GM18519 (cell line): ENCODE results near the gene CD70.
A peak's percentile ranks its signal among the peaks of the same experiment; 100 is the strongest.
"Not testable (repeated sequence)": the region's sequence is repeated elsewhere in the genome, so short reads cannot be mapped to it uniquely, and the experiment has no call there.

ENCODE experiments used
- ATAC-seq: cut with Tn5 transposase; IDR thresholded peaks from one replicate; pipeline ENCODE4 v1.9.1; 2021; ENCODE audit warnings: mild to moderate bottlenecking, moderate library complexity; ENCODE audit not compliant: unreplicated experiment, low FRiP score

Gene CD70

DNA sequence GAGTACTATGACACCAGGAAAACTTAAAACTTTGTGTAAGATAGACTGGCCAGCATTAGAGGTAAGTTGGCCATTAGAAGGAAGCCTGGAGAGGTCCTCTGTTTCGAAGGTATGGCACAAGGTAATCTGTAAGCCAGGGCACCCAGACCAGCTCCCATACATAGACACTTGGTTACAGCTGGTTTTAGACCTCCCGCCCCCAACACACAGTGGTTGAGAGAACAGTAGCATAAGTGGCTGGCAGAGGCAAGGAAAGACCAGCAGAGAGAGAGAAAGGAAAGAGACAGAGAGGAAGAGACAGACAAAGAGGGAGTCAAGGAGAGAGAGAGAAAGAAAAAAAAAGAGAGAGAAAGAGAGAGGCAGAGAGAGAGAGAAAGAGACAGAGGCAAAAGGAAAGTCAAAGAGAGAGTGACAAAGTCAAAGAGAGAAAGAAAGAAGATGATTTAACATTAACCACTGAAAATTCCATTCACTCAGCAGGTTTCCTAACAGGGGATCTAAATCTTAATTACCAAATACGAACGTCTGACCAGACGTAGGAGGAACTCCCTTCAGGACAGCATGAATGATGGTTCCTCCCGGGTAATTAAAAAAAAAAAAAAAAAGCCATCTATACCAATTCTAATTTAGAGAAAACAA is 7.4 kb upstream of the CD70 start:
- ATAC-seq, result not testable (repeated sequence)

DNA sequence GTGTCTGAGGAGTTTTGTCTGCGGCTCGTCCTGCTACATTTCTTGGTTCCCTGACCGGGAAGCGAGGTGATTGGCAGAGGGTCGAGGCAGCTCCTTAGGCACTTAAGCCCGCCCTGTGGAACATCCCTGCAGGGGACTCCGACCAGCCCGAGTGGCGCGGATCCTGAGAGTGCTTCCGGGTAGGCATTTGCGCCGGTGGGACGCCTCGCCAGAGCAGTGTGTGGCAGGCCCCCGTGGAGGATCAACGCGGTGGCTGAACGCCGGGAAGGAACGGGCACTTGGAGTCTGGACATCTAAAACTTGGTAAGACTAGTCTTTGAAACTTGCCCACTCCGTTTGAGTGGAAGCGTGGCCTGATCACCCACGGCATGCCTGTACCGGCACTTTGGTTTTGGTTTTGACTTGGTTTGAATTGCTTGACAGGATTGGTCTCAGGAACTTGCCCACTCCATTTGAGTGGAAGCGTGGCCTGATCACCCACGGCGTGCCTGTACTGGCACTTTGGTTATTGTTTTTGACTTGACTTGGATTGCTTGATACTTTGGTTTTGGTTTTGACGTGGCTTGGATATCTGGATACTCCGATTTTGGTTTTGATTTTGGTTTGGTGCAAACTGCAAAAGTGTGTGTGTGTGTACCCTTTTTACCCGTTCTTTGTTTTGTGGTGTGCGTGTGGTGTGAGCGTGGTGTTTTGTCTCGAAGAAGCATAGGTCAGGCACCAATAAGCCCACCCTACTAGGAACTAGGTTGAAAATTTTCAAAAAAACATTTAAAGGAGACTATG is 6.7 kb upstream of the CD70 start:
- not testable (repeated sequence) for ATAC-seq

DNA sequence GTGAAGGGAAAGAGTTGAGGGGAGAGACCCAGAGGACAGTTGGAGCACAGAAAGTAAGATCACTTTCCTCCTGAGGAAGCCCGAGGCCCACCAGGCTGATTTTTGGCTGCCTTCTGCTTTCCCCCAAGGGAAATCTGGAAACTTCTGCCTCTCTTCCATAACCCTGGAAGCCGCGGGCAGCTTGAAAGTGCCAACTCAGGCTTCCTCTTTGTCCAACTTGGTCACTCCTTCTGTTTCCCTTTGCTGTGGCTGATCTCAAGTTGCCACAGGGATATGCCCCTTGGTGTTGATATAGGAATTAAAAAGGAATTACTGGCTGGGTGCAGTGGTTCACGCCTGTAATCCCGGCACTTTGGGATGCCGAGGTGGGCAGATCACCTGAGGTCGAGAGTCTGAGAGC is 5.7 kb upstream of the CD70 start:
- no peak for ATAC-seq

DNA sequence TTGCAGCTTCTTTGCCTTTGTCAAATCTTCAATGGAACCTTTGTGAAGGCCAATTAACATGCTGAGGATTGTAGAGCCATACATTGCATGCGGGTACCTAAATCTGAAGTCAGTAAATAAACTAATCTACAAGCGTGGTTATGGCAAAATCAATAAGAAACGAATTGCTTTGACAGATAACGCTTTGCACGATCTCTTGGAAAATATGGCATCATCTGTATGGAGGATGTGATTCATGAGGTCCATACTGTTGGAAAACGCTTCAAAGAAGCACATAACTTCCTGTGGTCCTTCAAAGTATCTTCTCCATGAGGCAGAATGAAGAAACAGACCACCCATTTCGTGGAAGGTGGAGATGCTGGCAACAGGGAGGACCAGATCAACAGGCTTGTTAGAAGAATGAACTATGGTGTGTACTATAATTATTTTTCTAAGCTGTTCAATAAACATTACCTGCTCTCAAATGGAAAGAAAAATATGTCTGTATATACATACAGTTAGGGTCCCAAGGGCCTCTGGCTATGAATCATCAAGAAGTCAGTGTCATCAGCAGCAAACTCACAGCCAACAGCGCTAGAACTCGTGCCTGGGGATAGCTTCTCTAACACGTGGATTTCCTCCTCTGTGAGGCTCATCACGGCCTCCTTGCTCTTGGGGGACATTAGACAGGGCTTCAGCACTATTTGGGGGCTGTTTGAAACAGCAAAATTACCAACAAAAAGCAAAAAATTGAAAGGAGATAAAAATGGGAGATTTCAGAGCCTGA is 2.9 kb upstream of the CD70 start:
- ATAC-seq, result no peak

DNA sequence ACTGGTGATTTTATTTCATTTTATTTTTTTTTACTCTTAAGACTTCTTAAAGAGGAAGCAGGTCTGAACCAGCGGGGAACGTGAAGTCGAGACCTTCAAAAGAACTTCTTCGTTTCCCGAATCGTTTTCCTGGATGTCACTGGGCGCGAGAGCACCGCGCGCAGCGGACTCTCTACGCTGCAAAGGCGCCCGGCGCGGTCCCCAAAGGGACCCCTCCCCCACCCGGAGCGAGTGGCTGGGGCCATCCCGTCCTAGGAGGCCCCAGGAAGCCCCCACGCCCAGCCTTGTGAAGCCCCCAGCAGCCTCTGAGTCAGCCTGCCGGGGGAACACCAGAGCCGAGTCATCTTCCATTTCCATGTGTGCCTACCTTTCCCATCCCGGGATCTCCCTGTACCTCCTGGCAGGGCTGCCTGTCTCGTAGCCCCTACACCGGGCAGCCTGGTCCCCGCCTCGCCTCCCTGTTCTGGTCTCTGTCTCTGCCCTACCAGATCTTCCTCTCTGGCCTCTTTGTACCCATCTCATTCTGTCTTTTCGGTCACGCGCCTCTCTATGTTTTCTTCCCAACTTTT is 608 bp downstream of the CD70 start:
- ATAC-seq, result no peak

DNA sequence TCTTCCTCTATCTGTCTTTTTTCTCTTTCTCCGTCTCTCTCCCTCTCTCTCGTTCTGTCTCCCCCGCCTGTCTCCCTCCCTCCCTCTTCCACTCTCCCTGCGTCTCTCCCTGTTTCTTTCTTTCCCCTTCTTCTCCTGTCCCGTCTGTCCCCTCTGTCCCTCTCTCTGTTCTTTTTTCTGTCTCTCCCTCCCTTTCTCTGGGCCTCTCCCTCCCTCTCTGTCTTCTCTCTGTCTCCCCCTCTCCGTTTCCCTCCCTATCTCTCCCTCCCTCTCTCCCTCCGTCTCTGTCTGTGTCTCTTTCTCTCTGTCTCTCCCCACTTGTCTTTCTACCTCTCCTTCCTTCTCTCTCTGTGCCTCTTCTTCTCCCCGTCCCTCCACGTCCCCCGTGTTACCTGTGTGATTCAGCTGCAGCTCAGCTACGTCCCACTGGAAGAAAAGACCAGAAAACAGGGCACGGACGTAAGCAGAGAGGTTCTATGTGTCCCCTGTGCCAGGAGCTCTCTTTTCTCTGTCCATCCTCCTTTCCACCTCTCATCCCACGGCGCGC is 1.2 kb downstream of the CD70 start:
- ATAC-seq, result no peak

DNA sequence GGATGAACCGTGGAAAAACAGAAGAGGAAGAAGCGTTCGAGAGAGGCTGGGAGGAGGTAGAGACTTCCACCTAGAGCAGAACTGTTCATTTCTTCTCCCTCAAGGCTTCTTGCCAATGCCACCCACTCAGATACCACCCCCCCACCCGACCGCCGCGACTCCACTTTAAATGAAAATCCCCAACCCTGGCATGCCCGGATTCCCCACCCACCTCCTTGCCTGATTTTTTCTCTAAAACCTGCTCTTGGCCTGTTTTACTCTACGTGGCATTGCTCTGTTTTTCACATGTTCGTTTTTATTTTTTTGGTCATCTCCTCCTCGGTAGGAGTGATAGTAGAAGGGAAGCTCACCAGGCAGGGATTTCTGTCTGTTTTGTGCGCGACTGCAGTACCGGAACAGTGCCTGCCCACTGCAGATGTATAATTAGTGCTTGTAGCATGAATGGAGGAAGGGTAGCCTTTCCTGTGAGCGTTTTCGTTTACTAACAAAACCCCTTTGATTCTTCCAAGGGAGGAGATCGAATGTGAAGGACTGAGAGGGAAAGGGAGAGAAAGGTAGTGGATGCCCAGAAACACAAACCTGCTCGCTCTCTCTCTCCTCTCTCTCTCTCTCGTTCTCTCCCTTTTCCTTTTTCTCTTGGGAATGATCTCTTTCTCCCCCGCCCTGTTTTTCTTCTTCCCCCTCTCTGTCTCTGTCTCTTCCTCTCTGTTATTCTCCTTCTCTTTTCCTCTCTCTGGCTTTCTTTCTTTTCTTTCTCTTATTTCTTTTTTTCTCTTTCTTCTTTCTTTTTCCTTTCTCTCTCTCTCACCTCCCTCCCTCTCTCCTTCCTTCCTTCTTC is 2.2 kb downstream of the CD70 start:
- no peak for ATAC-seq

DNA sequence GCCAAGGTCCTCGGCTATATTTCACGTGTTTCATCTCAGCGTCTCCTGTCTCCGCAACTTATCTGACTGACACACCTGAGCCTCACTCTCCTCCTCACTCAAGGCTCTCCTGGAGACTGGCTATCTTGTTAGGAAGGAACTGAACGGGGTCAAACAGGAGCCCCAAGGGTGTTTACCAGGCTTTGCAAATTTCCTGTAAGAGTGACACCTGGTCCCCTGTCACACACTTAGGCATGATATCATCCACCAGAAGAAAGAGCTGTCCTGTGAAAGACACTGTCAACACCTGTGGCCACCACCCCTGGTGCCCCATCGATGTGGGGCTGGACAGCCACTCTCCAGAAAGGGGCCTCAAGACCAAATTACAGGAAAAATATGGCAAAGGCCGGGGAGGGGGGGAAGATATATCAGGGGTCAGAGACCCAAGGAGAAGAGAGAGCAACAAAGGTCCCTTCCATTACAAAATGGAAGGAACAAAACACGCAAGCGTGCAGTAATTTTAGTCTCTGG is 2.9 kb downstream of the CD70 start:
- no peak for ATAC-seq

DNA sequence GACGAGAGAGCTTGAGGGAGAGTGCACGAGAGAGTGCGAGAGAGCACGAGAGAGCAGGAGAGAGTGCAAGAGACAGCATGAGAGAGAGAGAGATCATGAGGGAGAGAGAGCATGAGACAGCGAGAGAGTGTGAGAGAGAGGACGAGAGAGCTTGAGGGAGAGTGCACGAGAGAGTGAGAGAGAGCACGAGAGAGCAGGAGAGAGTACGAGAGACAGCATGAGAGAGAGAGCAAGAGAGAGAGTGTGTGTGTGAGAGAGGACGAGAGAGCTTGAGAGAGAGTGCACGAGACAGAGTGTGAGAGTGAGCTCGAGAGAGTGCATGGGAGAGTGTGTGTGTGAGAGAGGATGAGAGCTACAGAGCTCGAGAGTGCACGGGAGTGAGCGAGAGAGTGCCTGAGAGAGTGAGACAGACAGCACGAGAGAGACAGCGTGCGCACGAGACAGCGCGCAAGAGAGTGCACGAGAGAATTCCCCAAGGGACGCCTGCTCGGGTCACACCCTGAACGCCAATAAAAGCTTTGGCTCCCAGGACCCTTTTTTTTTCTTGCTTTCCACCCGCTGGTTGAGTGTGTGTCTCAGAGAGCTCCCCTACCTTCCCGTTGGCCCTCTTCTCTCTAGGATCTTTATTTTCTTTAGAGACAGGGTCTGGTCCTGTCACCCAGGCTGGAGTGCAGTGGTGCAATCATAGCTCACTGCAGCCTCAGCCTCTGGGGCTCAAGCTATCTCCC is 3.7 kb downstream of the CD70 start:
- no peak for ATAC-seq

DNA sequence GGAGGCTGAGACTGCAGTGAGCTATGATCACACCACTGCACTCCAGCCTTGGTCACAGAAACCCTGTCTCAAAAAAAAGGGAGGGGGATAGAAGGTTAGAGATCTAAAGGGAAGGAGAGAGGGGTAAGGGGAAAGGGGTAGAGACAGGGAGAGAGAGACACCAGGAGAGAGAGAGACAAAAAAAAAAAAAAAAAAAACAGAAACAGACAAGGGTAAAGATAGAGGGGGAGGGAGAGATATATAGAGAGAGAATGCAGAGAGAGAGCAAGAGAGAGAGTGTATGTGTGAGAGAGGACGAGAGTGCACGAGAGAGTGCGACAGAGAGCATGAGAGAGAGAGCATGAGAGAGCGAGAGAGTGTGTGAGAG is 4.2 kb downstream of the CD70 start:
- ATAC-seq, result no peak

DNA sequence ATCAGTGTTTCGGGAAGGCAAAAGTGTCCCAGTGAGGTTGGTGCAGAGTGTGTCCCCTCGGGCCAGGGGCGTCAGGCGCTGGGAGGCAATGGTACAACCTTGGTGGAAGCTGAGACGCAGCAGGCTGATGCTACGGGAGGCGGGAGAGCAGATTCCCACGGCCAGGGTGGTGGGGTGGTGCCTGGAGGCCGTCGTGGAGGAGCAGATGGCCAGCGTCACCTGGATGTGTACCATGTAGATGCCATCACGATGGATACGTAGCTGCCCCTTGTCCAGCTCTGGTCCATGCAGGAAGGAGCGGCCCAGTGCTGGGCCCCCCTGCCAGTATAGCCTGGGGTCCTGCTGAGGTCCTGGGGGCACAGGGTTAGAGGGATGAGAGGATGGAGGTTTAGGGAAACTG is 4.9 kb downstream of the CD70 start:
- no peak for ATAC-seq

DNA sequence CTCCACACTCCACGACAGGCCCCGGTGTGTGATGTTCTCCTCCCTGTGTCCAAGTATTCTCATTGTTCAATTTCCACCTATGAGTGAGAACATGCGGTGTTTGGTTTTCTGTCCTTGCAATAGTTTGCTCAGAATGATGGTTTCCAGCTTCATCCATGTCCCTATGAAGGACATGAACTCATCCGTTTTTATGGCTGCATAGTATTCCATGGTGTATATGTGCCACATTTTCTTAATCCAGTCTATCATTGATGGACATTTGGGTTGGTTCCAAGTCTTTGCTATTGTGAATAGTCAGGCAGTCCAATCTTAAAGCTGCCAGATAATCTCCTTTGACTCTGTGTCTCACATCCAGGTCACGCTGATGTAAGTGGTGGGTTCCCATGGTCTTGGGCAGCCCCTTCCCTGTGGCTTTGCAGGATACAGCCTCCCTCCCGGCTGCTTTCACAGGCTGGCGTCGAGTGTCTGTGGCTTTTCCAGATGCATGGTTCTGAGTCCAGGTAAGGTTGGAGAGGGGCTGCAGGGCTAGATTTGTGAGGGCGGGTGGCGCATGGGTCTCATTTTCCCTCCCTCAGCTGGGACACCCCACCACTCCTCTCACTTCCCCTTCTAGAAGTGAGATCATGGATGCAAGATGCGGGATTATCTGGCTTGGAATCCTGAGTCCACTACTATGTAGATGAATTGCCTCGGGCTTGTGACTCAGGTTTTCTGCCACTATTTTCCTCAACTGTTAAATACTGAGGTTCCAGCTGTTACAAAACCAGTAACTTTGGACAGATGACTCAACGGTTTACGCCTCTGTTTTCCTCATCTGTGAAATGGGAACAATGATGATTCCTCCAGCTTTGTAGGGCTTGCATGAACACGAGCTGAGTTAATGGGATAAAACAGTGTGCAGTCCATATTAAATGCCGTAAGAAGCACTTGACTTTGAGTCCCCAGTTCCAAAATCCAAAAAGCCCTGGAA is 8.2 kb downstream of the CD70 start:
- ATAC-seq, result not testable (repeated sequence)

DNA sequence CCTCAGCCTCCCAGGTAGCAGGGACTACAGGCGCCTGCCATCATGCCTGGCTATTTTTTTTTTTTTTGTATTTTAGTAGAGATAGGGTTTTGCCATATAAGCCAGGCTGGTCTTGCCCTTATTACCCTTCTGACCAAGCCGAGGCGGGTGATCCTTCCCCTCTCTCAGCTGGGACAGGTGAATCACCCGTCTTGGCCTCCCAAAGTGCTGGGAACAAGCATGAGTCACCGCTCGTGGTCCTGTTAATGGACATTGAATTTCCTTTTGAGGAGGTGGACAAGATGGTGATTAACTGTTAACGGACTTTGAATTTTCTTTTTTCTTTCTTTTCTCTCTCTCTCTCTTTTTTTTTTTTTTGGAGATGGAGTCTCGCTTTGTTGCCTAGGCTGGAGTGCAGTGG is 10.6 kb downstream of the CD70 start:
- ATAC-seq, result no peak

DNA sequence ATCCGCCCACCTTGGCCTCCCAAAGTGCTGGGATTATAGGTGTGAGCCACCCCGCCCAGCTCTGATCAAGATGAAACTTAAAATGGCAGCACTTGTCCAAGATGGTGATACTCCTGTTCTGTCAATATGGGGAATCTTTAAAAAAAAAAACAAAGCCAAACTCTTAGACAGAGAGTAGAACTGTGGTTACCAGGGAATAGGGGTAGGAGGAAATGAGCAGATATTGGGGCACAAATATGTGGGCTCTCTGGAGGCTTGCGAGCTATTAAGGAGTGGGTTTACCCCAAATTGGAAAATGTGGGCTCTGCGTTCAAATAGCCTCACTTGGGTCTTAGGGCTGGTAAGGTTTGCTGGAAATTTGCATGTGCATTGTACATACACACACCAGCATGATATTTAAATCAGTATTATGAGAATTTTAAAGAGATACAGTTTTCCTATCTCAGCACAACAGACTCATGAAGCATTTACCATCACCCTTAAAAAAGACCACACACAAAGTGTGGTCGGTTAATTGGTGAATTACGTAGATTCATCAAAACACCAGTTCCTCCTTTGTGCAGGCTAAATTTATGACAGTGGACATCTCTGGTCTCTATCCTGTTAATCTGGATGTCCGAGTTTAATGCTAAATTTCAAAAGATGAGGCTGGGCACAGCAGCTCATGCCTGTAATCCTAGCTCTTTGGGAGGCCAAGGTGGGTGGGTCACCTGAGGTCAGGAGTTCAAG is 11.3 kb downstream of the CD70 start:
- no peak for ATAC-seq

DNA sequence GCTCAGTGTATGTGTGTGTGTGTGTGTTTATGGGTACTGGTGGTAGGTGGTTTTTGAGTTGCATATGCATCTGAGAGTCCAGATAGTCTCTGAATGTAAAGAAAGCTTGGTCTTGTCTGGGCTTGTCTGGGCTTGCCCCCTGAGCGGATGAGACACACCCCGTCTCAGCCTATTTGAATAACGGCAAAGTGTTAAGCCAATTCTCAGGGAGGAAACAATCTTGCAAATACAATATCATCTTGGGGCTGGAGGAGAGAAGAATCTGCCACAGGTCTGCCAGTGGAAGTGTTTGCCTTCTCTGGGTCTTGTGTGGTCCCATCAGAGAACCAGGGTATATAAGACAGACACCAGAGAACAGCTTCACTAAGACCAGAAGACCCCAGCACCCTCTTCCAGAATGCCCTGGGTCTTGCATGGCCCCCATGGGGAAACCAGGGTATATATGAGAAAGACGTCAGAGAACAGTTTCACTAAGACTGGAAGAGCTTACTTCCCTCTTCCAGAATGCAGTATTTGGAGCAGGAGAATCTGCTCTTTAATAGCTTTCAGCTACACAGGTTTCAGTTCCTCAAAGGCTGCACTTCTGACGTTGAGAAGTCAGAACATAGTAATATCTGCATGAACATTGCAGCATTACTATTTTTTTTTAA is 13.3 kb downstream of the CD70 start:
- ATAC-seq, result peak; percentile 70

DNA sequence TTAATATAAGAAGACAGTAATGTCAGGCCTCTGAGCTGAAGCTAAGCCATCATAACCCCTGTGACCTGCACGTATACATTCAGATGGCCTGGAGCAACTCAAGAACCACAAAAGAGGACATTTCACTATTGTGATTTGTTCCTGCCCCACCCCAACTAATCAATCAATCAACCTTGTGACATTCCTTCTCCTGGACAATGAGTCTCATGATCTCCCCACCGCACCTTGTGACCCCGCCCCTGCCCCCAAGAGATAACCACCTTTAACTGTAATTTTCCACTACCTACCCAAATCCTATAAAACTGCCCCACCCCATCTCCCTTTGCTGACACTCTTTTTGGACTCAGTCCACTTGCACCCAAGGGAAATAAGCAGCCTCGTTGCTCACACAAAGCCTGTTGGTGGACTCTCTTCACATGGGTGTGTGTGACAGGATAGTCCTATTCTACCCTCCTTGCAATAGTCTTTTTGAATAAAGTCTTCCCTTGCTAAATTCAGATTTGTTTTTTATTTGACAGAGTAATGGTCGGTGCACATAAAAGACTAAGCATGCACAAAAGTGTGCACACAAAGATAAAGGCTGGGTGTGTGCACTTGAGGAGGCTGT is 14.0 kb downstream of the CD70 start:
- ATAC-seq, result no peak

DNA sequence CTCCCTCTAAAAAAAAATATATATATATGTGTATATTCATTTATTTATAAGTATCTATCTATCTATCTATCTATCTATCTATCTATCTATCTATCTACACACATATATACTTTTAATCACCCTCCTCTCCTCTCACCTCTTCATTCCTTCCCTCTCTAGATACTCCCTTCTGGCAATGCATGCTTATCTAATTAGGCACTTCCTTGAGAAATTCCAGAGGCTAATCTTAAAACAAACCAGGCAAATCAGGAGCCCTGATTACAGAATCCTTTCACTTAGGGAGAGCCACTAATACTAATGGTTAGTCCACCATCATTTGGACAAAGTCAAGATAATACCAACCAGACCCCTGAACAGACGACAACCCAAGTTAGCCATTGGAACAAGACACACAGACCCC is 17.6 kb downstream of the CD70 start:
- no peak for ATAC-seq
